SK-N-MC (cell line): ENCODE data around the gene KLHL35.

ENCODE experiments used
- EZH2 ChIP-seq: fragments of 200-600 bp; sonication (generic); IDR thresholded peaks from one replicate; pipeline ENCODE4 v1.6.1; 2017; ENCODE audit warnings: antibody characterized with exemption
- FOXP2 ChIP-seq: optimal IDR thresholded peaks from 2 replicates; pipeline ENCODE3; 2011; ENCODE audit warnings: mild to moderate bottlenecking, moderate library complexity; ENCODE audit not compliant: insufficient read depth; ENCODE audit errors: extremely low read length, control extremely low read depth
- POLR2AphosphoS5 ChIP-seq: IDR thresholded peaks from 2 replicates; pipeline ENCODE4 v1.6.1; 2012; ENCODE audit warnings: mild to moderate bottlenecking, low read depth, low read length, borderline replicate concordance

DNA sequence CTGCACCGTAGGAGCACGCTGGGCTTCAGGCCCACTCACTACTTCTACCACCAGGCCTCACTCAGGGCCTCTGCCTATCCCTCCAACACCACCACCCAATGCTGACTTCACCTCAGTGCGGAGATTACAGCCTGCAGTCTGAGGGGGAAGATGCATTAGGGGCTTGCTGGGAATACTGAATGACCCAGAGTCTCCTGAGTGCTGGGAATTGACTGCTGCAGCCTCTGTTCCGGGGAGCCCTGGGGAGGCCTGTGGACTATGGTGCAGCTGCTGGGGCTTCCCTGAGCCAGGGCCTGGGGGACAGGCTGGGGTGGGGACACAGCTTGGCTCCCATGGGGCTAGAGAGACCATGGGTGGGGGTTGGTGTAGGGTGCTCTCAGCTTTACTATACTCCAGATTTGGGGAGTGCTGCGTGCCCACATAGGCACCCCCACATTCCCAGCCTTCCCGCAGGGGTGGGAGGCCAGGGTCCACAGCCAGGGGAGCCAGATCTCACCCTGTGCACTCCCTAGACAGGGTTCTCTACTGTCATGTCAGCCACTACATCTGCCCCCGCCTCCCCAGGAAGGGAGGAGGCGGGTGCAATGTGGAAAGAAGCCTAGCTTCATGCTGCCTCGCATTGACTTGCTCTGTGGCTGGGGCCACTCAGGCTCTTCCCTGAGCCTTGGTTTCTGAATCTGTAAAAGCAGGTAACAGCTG lies 48.4 kb upstream of the KLHL35 start:
- TF ChIP-seq EZH2 (no peak), POLR2AphosphoS5 (no peak), FOXP2 (no peak)
